HL-60/S4 treated with retinoic acid at 250 ng/mL for 4 days and 3 days (cell line): ENCODE measurements around the gene SHF.
"Not testable (repeated sequence)": the region's sequence is repeated elsewhere in the genome, so short reads cannot be mapped to it uniquely, and the experiment has no call there.

Source experiments
- in situ Hi-C: fragments of 300-500 bp; cut with MboI; formaldehyde crosslinking; loops from 2 replicates; pipeline ENCODE4 v1.7.0; 2022; ENCODE audit warnings: low sequenced_read_pairs

Gene SHF, protein sequence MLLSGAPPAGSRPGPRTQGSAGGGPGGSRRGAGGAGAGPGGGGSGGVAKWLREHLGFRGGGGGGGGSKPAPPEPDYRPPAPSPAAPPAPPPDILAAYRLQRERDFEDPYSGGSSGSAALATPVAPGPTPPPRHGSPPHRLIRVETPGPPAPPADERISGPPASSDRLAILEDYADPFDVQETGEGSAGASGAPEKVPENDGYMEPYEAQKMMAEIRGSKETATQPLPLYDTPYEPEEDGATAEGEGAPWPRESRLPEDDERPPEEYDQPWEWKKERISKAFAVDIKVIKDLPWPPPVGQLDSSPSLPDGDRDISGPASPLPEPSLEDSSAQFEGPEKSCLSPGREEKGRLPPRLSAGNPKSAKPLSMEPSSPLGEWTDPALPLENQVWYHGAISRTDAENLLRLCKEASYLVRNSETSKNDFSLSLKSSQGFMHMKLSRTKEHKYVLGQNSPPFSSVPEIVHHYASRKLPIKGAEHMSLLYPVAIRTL

DNA sequence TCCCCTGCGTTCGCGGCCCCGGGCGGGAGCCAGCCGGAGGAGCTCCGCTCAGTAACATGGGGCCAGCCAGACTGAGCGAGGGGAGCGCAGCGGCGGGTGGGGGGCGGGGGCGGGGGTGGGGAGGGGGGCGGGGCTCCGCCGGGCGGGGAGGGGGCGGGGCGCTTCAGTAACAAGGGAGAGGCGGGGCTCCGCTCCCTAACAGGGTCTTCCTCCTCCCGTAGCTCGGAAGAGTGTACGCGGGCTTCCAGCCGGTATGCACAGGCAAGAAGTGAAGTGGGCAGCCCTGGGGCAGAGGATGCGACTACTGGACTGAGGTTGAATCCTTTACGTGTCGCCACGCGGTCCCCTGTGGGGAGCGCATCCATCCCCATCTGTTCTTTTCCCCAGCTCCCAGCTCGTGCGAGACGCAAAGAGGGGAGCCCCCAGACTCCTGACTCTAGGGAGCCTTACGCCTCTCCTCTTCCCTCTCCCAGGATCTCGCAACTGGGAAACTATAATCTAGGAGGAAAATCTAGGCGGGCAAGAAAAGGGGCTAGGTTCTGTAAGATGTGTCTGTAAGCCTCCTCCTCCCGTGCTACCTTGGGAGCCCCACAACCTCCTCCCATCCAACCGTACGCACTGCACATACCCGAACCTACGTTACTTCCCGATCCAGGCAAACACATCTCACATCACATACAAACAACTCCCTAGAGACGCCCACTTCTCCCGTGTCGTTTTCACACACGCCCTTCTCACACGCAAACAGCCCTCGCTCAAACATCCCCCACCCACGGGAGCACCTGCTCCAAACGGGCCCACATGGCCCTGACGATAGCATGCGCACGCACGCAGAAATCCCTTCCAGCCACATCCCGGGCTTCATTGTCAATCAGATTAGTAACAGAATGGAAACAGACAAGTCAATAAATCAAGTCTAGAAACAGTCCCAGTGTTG, at the start of gene SHF:
Gene SHF (minus strand): TSS at position 73 of the 937 bp plus-strand sequence. CDS start 15 bp downstream, at position 58.
- in situ Hi-C loops: no loop called here

DNA sequence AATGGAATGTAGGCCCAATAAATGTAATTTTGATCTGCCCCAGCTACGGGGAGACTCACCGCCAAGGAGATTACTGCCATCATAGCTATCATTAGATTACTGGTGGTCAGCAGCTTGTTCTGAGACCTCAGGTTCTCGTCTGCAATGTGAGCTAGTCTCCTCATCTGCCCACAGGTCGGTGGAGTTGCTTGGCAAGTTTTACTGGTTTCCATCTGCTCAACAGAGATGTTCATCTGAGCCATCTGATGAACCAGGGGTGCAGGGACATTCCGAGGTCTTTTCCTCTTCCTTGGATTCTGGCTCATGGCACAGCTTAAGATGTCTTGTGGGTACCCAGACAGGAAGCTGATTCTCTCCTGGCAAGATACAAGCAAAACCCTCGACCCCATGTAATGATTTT, 49.0 kb upstream of the SHF start:
- in situ Hi-C loops: not testable (repeated sequence)

DNA sequence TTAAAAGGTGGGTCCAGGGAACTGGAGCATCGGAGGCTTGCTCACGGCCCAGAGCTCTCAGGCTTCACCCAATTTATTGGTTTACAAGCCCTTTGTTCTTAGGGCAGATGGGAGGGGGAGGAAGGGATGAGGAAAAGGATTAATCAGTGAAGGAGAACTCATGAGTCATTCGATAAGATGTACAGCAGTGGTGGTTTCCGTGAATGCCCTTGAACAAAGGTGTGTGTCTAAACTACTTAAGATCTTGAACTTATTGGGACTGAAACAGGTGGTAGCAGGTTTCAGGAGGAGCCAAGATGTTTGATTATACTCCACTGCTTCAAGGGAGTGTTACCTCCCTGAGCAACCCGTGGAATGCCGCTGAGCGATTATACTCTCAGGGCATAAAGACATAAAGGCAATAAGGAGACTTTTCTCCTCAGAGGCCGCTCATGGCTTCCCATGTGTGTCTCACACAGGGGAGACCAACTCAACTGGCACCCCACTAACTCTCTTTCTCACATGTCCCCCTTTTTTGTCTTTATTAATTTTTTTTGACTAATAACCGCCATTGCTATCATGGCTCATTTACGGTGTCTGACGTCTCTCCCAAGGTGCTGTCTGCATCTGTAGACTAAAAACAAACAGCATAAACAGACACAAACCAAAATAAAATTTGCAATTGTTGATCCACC, 46.9 kb upstream of the SHF start:
- in situ Hi-C loops: no loop called here

DNA sequence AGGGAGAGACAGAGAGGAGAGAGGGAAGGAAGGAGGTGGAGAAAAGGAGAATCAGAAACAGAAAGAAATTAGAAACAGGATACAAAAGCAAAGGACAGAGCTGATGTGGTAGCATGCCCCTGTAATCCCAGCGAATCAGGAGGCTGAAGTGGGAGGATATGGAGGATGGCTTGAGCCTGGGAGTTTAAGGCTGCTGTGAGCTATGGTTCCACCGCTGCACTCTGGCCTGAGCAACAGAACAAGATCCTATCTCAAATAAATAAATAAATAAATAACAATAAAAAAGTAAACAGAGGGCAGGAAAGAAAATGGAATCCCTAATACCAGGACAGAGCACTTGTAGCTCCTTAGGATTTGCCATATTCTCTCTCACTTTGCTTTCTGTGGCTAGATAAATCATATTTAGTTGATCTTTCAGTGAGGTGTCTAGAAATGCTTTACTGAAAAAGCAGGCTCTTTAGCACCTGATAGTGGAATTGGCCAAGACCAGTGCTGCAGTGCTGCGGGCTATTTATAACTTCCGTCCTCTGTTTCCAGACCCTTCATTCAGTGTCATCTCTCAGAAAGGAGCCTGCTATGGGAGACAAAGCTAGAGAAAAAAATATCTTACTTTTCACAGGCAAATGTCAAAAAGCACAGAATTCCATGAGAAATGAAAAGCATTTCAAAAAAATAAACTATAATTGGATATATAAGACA, 44.2 kb upstream of the SHF start:
- in situ Hi-C loops: no loop called here

DNA sequence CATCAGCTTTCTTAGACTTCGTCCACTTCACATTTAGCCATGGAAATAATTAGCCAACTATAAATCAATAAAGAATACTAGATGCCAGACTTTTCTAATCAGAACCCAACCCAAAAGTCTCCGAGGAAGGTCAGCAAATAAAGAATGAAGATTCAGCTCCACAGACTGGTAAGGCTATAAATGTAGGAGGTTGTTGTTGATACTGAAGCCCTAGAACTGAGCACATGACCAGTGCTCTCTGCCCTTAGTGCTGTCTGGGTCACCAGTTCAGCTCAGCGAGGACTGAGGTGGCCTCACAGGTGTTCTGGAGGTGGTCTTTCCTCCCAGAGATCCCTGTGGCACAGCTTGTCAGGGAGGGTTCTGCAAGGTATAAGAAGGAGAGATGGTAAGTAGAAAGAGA, 43.4 kb upstream of the SHF start:
- in situ Hi-C loops: no loop called here

DNA sequence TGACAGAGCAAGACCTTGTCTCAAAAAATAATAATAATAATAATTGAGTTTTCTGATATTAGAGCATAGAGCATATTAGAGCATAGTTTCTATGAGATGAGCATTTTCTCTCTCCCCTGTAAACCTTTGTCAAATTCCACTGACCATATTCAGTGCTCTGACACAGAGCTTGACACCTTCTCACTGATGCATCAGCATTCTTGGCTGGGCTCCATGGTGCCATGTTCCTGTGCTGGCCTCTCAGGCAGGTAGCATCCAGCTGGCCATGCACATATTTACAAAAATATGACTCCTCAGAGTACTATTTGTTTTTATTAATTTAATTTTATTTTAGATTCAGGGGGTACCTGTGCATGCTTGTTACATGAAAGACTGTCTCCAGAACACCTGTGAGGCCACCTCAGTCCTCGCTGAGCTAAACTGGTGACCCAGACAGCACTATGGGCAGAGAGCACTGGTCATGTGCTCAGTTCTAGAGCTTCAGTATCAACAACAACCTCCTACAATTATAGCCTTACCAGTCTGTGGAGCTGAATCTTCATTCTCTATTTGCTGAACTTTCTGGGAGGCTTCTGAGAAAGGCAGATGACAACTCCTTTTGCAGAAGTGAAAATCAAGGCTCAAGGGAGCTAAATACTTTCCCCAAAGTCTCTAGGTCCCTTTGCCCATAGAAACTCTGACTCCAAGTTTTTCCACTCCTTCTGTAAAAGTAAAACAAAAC, 42.6 kb upstream of the SHF start:
- in situ Hi-C loops: no loop called here

DNA sequence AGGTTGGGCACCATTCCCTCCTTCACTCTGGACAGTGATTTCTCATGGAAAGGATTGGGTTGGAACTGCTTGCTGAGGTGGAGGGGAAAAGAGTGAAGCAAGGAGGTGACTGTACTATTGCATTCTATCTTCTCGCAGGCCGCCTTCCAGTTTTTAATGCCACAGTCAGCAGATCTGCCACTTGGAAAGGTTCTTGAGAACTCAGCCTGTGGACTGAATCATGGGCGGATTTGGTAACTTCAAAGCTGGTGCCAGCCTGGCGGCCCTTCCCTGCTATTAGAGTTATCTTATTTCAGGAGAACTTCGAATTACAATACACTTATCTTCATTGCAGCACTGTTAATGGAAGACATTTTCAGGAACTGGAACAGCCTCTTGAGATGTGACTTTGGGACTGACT, 41.2 kb upstream of the SHF start:
- in situ Hi-C loops: no loop called here

DNA sequence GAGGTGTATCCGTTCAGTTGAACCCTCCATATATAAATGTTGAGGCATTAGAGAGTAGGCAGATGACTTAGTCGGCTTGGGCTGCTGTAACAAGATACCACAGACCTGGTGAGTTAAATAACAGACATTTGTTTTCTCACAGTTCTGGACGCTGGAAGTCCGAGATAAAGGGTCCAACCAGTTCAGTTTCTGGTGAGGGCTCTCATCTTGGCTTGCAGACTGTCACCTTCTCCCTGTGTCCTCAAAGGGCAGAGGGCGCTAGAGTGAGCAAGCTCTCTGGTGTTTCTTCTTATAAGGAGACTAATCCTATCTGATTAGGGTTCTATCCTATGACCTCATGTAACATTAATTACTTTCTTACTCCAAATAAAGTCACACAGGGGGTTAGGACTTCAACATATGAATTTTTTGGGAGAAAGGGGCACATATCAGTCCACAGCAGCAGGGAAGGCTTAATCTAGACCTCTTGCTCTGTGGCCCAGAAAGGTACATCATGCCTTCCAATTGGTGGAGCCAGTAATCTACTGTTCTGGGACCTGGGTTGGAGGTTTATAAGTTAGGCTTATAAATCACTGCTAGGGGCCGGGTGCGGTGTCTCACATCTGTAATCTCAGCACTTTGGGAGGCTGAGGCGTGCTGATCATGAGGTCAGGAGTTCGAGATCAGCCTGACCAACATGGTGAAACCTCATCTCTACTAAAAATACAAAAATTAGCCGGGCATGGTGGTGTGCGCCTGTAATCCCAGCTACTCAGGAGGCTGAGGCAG, 37.9 kb upstream of the SHF start:
- in situ Hi-C loops: no loop called here

DNA sequence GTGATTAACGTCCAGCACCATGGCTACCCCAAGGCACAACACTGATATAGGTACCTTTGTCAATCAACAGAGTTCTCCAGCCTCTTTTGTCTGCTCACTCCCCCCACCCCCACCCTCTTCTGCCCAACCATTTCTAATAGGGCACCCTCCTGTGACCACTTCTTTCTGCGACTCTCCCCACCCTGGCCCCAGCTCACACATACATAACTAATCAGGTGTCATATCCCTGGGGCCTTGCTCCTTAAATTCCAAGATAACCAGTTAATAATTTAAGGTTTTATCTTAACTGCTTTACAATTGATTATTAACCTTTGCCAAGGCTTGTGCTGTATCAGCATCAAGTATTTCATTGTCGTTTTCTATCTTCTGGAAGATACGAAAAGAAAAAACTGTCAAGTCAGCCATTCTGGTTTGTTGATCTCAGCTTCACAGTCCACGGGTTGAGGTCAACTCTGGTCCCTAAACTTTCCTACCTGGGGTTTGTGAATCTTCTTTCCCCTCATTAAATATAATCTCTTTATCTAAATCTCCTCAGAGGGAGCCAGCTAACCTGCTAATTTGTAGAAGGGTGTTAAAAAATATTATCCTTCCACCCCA, 37.0 kb upstream of the SHF start:
- in situ Hi-C loops: no loop called here

DNA sequence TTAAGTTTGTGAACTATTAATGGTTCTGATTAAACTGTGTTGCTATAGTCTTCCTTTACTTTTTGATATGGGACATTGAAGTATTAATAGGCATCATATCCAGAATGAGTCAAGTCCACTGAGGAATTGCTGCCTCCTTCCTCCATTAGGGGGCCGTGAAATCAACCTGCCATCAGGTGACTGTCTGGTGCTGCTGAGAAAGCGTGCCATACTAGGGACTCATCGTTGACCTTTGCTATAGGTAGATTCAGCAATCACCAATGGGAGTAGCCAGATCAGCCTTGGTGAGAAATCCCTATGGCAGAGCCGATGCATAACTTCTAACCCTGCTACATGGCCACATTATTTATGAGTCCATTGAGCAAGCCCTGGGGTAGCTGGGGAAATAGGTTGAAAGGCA, 34.2 kb upstream of the SHF start:
- in situ Hi-C loops: no loop called here

DNA sequence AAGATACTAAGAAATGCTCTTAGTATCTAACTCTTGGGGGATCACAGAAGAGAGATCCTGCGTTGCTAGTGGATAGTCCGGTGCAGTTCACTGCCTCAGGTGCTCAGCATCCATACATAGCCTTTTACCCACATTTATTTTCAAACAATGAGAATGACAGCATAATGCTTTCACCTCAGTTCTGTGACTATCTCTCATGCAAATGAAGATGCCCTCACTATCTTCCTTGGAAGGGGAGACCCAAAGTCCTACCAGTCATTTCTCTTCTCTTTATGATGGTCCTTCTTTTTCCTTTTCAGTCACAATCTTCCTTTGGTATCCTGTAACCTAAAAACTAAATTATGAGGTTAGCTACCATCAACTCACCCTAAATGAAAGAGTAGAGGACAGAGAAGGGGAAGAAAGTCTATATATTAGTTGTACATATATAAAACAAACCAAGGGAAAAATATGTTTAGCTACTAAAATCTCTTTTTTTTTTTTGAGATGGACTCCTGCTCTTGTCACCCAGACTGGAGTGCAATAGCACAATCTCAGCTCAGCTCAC, 33.4 kb upstream of the SHF start:
- in situ Hi-C loops: no loop called here

DNA sequence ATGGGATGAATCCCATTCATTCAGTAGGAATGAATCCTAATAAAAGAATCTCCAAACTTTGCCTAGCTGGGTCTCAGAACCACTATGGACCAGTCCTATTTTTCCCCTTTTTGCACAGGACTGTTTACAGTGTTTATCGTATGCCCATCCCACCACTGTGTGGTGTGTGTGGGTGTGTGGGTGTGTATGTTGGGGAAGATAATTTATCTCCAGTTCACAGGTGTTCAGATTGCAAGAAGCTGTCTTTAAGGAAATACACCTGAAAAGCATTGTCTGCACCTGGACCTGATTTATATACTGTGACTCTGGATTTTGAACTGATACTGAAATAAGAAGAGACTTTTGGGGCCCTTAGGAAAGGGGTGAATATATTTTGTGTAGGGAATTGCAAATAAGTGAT, 24.7 kb upstream of the SHF start:
- in situ Hi-C loops: no loop called here

DNA sequence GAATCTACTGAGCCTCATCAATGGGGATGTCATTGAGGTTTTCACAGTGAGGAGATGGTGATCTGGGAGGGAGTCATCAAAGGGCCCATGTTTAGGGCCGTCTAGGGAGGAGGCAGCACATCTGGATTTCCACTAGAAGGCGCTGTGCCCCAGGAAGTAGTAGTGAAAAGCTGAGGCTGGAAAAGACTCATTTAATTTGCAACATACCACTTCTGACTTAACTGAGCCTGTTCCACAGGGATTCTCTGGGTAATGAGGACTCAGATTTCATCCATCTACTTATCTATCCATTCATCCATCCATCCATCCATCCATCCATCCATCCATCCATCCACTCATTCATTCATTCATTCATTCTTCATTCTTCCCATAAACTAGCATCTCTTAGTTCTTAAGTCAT, 17.4 kb upstream of the SHF start:
- in situ Hi-C loops: no loop called here

DNA sequence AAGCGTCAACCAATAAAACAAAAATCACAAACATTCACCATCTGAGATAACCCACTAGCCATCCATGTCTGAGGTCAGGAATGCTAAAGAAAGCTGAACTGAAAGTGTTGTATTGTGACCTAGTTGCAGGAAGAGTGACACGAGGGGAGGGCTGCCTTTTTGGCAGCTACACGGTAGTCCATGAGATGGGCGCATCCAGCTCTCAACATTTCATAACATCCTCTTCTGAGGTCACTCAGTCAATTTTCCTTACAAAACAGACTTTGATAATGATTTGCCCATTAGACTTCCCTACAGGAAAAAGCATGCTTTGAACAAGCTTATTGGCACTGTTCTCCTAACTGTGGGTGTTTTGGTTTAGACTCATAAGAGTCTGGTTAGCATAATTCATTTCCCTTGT, 15.4 kb upstream of the SHF start:
- in situ Hi-C loops: no loop called here

DNA sequence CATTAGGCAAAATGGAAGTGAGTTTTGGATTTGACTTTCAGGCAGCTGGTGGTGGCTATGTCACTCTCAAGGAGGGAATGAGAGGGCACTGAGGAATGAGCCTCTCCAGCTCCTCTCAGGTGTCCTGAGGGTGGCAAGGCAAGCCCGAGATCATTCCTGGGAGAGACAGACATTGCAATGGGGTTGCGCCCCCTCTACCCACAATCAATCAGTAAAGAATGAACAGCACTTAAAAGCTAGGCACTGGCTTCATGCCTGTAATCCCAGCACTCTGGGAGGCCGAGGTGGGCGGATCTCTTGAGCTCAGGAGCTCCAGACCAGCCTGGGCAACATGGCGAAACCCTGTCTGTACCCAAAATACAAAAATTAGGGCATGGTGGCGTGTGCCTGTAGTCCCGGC, 14.1 kb upstream of the SHF start:
- in situ Hi-C loops: no loop called here

DNA sequence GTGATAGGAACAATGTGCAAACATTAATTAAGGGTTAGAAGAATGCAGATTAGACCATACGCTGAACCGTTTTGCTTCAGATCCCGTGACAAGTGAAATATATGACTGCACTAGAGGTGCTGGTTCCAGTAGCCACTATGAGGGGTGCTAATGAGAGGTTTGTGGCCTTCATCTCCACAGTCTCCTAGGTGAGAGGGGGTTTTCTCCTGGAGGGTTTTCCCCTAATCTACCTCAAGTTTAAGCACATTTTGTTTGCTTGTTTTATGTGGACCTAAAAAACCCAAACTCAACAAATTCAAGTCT, 13.7 kb upstream of the SHF start:
- in situ Hi-C loops: no loop called here

DNA sequence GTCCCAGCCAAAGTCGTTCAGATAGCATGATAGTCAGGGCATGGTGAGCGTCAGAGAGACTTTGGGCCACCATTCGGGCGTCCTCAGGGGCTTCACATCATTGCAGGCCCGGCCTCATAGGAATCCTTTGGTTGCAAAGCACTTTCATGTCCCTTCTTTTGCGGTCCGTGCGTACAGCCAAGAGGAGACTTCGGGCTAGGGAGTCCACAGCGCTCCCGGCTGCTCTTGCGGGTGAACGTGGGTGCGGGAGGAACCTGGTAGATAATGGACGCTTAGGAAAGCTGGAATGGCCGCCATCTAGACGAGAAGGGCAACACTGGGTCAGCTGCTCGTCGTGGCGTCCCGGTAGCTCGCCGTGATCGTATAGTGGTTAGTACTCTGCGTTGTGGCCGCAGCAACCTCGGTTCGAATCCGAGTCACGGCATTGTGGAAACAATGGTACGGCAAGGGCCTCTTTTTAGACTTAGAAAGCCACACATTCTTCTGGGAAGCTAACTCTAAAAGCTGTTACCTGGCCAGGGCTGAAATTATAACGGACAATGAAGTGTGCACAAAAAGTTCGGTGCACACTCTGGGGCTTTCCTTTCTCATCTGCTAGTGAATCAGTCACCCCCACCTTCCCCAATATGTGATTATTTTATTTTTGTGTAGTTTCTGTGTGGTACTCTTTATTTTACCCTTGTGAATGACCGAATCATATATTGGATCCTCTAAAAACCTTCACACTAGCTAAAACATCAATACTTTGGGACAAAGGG, 13.2 kb upstream of the SHF start:
- in situ Hi-C loops: no loop called here
